Stimulated activated effector memory CD8-positive, alpha-beta T cell treated with anti-CD3 and anti-CD28 coated beads, Interleukin-12 subunit alpha, Interleukin-12 subunit beta, amount 100 ng/mL, for 72 hours (primary cell): ENCODE measurements around the gene WASF2.
A peak's percentile ranks its signal among the peaks of the same experiment; 100 is the strongest.
"Not testable (repeated sequence)": the region's sequence is repeated elsewhere in the genome, so short reads cannot be mapped to it uniquely, and the experiment has no call there.

Experiments used
- ATAC-seq: fragments of 150-1000 bp; cut with Tn5 transposase; 2 replicates; pipeline ENCODE4 v1.10.0; 2021
- DNase-seq, 2 donors: peaks; one replicate each; pipeline ENCODE4 v3.0.0; 2021 to 2022; ENCODE audit warnings: low spot score in 2 of 2
- H3K27ac Mint-ChIP-seq: one replicate; pipeline ENCODE4 v1.8.0; 2022; ENCODE audit warnings: mild to moderate bottlenecking, mixed read lengths
- H3K36me3 Mint-ChIP-seq: one replicate; pipeline ENCODE4 v1.8.0; 2022; ENCODE audit warnings: mild to moderate bottlenecking, mixed read lengths
- H3K4me1 Mint-ChIP-seq: one replicate; pipeline ENCODE4 v1.8.0; 2022; ENCODE audit warnings: mixed read lengths
- H3K4me3 Mint-ChIP-seq: one replicate; pipeline ENCODE4 v1.8.0; 2022; ENCODE audit warnings: mild to moderate bottlenecking, mixed read lengths
- H3K9me3 Mint-ChIP-seq: one replicate; pipeline ENCODE4 v1.8.0; 2022; ENCODE audit warnings: mixed read lengths

Gene WASF2

DNA sequence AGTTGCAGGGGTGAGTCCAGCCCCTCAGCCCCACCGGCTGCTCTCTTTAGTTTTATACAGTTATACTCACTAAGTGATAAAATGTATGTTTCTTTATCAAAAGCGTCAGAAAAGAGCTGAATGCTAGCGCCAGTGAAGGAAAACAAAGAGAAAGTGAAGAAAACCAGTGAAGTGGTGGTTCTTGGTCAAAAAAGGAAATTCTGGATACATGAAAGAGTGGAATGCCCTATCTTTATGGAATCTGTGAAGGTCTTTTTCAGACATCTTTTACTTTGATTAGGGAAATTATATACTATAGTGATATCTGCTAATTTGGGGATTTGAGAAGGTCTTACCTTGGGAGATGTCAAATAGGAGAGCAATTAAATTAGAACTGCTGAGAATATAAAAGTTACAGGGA is 56.3 kb downstream of the WASF2 start:
- H3K36me3 Mint-ChIP-seq, result peaks cover 9% of the 10 kb centered on the region
- no peak overlapping the region for H3K4me3 Mint-ChIP-seq
- DNase-seq (no peak), ATAC-seq (no peak)
- no peak overlapping the region for H3K27ac Mint-ChIP-seq
- peaks cover 49% of the 10 kb centered on the region for H3K4me1 Mint-ChIP-seq
- H3K9me3 Mint-ChIP-seq, result no peaks in the 10 kb centered on the region

- H3K4me3 Mint-ChIP-seq, ATAC-seq, DNase-seq, H3K9me3 Mint-ChIP-seq, H3K27ac Mint-ChIP-seq: not testable (repeated sequence)
- Mint-ChIP-seq H3K36me3 (peaks cover 18% of the 10 kb centered on the region), H3K4me1 (peaks cover 46% of the 10 kb centered on the region)
Measured at GRCh38 chr1:27432725-27433124, 57.2 kb downstream of the WASF2 start.

DNA sequence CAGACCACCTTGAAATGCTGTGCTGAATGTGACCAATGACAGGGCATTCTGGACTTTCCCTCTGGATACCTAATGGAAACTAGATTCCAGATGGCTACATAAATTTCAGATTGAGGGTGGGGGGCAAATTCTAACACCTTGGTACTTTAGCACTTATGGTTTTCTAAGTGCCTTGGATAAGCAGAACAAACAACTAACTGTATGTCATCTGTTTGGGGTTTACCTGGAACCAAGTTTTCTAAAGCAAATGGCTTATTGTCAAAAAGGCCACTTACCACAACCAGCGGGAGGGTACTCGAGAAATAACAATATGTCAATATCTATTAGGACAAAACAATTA is 58.4 kb downstream of the WASF2 start:
- Mint-ChIP-seq H3K27ac (peak overlapping the region; percentile 78), H3K4me3 (no peak overlapping the region), H3K36me3 (peaks cover 30% of the 10 kb centered on the region), H3K9me3 (no peaks in the 10 kb centered on the region), H3K4me1 (peaks cover 36% of the 10 kb centered on the region)
- no peak for DNase-seq
- ATAC-seq, result no peak

DNA sequence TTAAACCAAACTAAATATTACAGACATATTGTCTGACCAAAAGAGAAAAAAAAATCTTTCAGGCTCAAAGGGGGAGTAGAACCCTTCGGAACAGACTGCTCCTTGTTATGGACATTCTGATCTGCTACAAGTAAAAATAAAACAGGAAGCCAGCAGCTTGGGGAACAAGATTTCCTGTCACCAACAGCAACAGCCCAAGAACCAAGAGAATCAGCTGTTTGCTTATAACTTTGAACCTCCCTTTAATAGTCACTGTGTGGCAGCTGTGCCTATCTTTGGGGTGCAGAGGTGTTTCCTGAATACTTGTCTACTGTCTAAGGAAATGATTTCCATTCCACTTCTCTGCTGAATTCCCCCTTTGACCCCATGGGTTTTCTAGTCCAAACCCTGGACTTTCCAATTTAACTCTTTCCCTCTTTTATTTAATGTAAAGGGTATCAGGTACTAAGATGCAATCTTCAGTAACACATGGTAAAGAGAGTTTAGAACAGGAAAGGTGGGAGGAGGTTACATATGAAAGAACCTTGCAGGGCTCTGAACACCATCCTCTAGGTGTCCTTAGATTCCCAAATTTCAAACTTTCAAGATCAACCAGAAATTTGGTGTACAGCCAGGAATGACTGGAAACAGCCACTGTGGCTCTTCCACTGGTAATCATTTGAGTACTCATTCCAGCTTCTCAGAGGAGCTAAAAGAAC is 58.9 kb downstream of the WASF2 start:
- Mint-ChIP-seq H3K9me3 (no peaks in the 10 kb centered on the region), H3K4me1 (peaks cover 31% of the 10 kb centered on the region)

DNA sequence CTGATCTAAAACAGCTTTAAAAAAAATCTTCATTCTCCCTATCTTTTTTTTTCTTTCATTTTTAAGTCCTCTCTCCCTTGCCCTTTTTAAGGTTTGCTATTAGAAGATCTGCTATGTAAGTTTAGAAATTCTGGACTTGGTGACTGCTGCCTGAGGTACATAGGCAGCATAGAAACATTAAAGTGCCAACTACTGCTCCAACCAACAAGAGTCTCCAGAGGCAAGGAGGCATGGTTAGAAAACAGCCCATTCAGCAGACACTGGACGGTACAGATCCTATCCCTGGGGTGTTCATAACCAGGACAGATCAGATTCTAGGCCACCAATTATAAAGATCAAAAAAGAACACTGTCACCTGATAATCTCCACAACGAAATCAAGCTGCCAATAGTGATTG is 60.9 kb downstream of the WASF2 start:
- peaks cover 34% of the 10 kb centered on the region for H3K4me1 Mint-ChIP-seq
- H3K27ac Mint-ChIP-seq, result peak overlapping the region; percentile 87
- no peak overlapping the region for H3K4me3 Mint-ChIP-seq
- DNase-seq (no peak), ATAC-seq (no peak)
- H3K36me3 Mint-ChIP-seq, result peaks cover 52% of the 10 kb centered on the region
- H3K9me3 Mint-ChIP-seq, result no peaks in the 10 kb centered on the region

More for the DNA sequence above, 58.9 kb downstream of the WASF2 start:
- Mint-ChIP-seq H3K27ac (peak overlapping the region; percentile 78), H3K36me3 (peaks cover 35% of the 10 kb centered on the region), H3K4me3 (no peak overlapping the region)
- DNase-seq (no peak), ATAC-seq (peak; percentile 37)

- Mint-ChIP-seq H3K36me3 (peaks cover 52% of the 10 kb centered on the region), H3K9me3 (no peaks in the 10 kb centered on the region), H3K27ac (peak overlapping the region; percentile 87), H3K4me3 (peak overlapping the region; percentile 30), H3K4me1 (peaks cover 37% of the 10 kb centered on the region)
- no peak for DNase-seq
- no peak for ATAC-seq
Measured at GRCh38 chr1:27428316-27429028, 61.5 kb downstream of the WASF2 start.

DNA sequence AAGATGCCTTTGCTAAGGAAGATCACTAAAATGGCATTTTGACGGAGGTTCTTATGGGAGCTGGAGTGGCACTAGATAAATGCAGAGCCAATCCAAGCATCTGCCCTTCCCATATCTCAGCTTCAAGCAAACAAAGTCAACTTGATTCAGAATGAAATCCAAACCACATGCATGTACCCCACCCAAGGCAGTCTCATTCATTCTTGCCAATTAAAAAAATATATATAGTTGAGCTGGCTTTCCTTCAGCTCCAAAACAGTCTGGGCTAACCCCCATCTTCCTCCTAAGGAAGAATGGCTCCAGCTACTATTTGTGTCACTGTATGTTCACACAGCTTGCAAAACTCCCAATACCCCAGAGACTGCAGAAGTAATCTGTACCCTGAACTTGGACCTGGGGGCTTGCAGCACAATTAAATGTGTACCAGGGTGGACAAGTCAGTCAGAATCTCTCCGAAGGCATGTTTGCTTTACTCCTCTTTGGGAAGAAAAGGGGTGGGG is 62.1 kb downstream of the WASF2 start:
- Mint-ChIP-seq H3K36me3 (peaks cover 58% of the 10 kb centered on the region), H3K4me3 (peak overlapping the region; percentile 30), H3K9me3 (no peaks in the 10 kb centered on the region), H3K27ac (peak overlapping the region; percentile 87), H3K4me1 (peaks cover 37% of the 10 kb centered on the region)
- ATAC-seq (no peak), DNase-seq (no peak)

- Mint-ChIP-seq H3K36me3 (peaks cover 64% of the 10 kb centered on the region), H3K4me3 (no peak overlapping the region), H3K9me3 (no peaks in the 10 kb centered on the region), H3K27ac (no peak overlapping the region), H3K4me1 (peaks cover 37% of the 10 kb centered on the region)
- DNase-seq (no peak), ATAC-seq (no peak)
Measured at GRCh38 chr1:27427329-27427728, 62.6 kb downstream of the WASF2 start.

DNA sequence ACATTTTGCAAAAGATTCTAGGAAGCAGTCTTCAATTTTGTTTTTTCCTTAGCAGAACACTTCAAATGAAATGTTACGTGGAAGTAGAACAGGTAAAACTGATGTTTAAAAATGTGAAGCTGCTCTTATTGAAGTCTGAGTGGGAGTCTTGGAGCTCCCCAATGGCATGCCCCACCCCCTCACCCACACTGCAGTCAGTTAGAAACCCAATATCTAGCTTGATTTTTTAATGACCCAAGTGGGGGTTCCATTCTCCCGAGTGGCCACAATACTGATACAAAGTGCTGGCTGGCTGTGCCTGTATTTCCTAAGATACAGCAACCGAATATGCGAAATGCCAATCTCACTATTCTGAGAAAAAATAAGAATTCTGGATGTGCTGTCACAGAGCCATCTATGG is 66.3 kb downstream of the WASF2 start:
- no peaks in the 10 kb centered on the region for H3K9me3 Mint-ChIP-seq
- no peak overlapping the region for H3K27ac Mint-ChIP-seq
- peaks cover 69% of the 10 kb centered on the region for H3K36me3 Mint-ChIP-seq
- H3K4me1 Mint-ChIP-seq, result peaks cover 28% of the 10 kb centered on the region
- no peak for ATAC-seq
- H3K4me3 Mint-ChIP-seq, result no peak overlapping the region
- no peak for DNase-seq

DNA sequence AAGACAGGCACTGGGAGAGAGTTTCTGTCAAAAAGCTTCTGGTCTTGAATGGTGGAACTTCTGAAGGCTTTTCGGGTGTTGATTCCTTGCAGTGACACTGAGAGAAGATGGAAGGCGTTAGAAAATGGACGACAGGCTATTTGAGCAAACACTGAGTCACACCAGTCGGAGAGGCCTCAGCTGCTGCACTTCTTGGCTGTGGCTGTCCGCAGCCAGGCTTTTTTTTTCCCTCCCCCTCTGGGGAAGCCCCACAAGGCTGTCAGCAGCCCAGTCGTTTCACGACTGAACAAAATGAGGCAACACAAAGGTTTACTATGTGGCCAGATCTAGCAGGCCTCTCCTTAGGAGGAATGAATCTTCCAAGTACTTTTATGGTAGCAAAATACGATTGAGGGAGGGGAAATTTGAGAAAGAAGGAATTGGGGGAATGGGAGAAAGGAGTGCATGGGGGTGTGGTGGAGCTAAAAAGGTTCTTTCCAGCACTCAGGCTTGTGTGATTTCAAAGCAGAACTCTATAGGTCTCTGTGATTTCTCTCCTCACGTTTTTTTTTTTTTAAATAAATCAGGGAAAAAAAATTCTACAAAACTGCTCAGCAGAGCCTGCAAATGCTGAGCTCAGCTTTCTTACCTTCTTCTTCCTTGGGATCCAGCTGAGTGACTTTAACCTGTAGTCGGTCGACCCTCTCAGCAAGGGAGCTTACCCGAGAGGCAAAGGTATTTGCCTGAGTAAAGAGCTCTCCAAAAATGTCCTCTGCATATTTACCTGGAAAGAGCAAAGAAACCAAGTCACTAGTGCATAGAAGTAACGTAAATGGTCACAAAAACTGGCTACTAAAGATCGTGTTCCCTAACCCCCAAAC is 71.4 kb downstream of the WASF2 start:
- H3K4me3 Mint-ChIP-seq, result peak overlapping the region; percentile 35
- H3K9me3 Mint-ChIP-seq, result no peaks in the 10 kb centered on the region
- H3K27ac Mint-ChIP-seq, result peak overlapping the region; percentile 82
- DNase-seq (peak; percentile 55 to 84), ATAC-seq (peak; percentile 99)
- H3K36me3 Mint-ChIP-seq, result peaks cover 77% of the 10 kb centered on the region
- H3K4me1 Mint-ChIP-seq, result peaks cover 34% of the 10 kb centered on the region

GRCh38 chr1:27417713-27418112 is 72.3 kb downstream of the WASF2 start:
- peaks cover 34% of the 10 kb centered on the region for H3K4me1 Mint-ChIP-seq
- DNase-seq (no peak), ATAC-seq (no peak)
- no peaks in the 10 kb centered on the region for H3K9me3 Mint-ChIP-seq
- H3K4me3 Mint-ChIP-seq, result peak overlapping the region; percentile 35
- peak overlapping the region; percentile 82 for H3K27ac Mint-ChIP-seq
- H3K36me3 Mint-ChIP-seq, result peaks cover 77% of the 10 kb centered on the region

- Mint-ChIP-seq H3K36me3 (peaks cover 81% of the 10 kb centered on the region), H3K4me1 (peaks cover 34% of the 10 kb centered on the region), H3K27ac (peak overlapping the region; percentile 75), H3K9me3 (no peaks in the 10 kb centered on the region), H3K4me3 (no peak overlapping the region)
- ATAC-seq, result peak; percentile 73
- DNase-seq, result peak; percentile 48 to 75
Measured at GRCh38 chr1:27416387-27417111, 73.4 kb downstream of the WASF2 start.

DNA sequence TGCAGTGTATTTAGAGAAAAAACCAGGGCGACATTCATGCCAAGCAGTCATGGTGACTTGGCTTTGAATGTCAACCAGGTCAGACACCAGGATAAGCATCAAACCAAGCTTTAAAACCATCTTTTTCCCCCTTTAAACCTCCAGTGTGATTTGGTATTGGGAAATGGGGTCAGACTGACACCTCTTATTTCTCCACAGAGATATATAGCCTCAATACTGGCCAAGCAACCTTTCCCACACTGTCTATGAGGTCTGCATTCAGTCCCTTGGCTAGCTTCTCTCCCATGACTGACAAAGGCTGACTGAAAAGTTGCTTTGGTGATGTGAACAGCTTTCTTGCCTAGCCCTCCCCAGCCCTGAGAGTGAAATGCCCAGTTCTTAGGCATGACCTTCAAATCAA is 75.9 kb downstream of the WASF2 start:
- H3K27ac Mint-ChIP-seq, result peak overlapping the region; percentile 78
- no peaks in the 10 kb centered on the region for H3K9me3 Mint-ChIP-seq
- no peak for ATAC-seq
- H3K4me3 Mint-ChIP-seq, result no peak overlapping the region
- DNase-seq, result no peak
- peaks cover 29% of the 10 kb centered on the region for H3K4me1 Mint-ChIP-seq
- H3K36me3 Mint-ChIP-seq, result peaks cover 100% of the 10 kb centered on the region

DNA sequence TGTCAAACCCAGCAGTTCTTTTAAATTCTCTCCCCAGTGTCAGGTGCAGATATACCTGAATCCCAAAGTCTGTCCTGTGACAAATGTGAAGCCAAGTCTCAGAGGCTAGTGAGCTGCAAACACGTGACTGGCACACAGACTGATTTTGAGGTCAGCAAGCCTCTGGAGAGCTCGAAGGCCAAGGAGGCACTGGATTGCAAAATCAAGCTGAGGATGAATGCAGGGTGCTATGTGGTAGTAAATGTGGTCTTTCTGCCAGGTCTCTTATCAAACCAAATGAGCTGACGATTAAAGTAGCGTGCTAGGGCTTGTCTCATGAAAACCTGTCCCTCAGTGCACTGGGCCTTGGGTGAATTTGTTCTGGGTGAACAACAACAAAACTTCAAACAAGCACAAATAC is 77.0 kb downstream of the WASF2 start:
- H3K4me3 Mint-ChIP-seq, result no peak overlapping the region
- no peaks in the 10 kb centered on the region for H3K9me3 Mint-ChIP-seq
- H3K27ac Mint-ChIP-seq, result no peak overlapping the region
- no peak for DNase-seq
- H3K4me1 Mint-ChIP-seq, result peaks cover 23% of the 10 kb centered on the region
- ATAC-seq, result no peak
- peaks cover 100% of the 10 kb centered on the region for H3K36me3 Mint-ChIP-seq

GRCh38 chr1:27412502-27412901 is 77.5 kb downstream of the WASF2 start:
- Mint-ChIP-seq H3K36me3 (peaks cover 100% of the 10 kb centered on the region), H3K9me3 (no peaks in the 10 kb centered on the region)

More at GRCh38 chr1:27412502-27412901, 77.5 kb downstream of the WASF2 start:
- no peak overlapping the region for H3K4me3 Mint-ChIP-seq
- no peak overlapping the region for H3K27ac Mint-ChIP-seq
- DNase-seq (no peak), ATAC-seq (no peak)
- H3K4me1 Mint-ChIP-seq, result peaks cover 21% of the 10 kb centered on the region
